ENCODE data around the gene SLIT3.
A peak's percentile ranks its signal among the peaks of the same experiment; 100 is the strongest.
"Not testable (repeated sequence)": the region's sequence is repeated elsewhere in the genome, so short reads cannot be mapped to it uniquely, and the experiment has no call there.

SLIT3 gene

GRCh38 chr5:169219351-169219750, 81.6 kb downstream of the SLIT3 start:
- no peak for DNase-seq (ENCODE audit: low spot score)

GRCh38 chr5:169218861-169219260, 82.1 kb downstream of the SLIT3 start:
- no peak for DNase-seq (ENCODE audit: low spot score)

- DNase-seq (ENCODE audit: low spot score) = peak; percentile 19
Observed at GRCh38 chr5:169218176-169218575, 82.8 kb downstream of the SLIT3 start.

- no peak for DNase-seq (ENCODE audit: low spot score)
Observed at GRCh38 chr5:169216866-169217265, 84.1 kb downstream of the SLIT3 start.

- no peak for DNase-seq (ENCODE audit: low spot score)
Observed at GRCh38 chr5:169213479-169213878, 87.5 kb downstream of the SLIT3 start.

- DNase-seq (ENCODE audit: low spot score) = not testable (repeated sequence)
Observed at GRCh38 chr5:169211761-169212160, 89.2 kb downstream of the SLIT3 start.

- DNase-seq (ENCODE audit: low spot score) = no peak
Observed at GRCh38 chr5:169204788-169205400, 96.0 kb downstream of the SLIT3 start.

- DNase-seq (ENCODE audit: low spot score) = no peak
Observed at GRCh38 chr5:169202969-169203368, 98.0 kb downstream of the SLIT3 start.

- DNase-seq (ENCODE audit: low spot score) = no peak
Observed at GRCh38 chr5:169201597-169201996, 99.3 kb downstream of the SLIT3 start.

- no peak for DNase-seq (ENCODE audit: low spot score)
Observed at GRCh38 chr5:169200125-169200778, 100.7 kb downstream of the SLIT3 start.

GRCh38 chr5:169197343-169197742, 103.6 kb downstream of the SLIT3 start:
- DNase-seq (ENCODE audit: low spot score) = peak; percentile 79

GRCh38 chr5:169196059-169196458, 104.9 kb downstream of the SLIT3 start:
- DNase-seq (ENCODE audit: low spot score) = no peak

- DNase-seq (ENCODE audit: low spot score) = no peak
Observed at GRCh38 chr5:169195601-169196000, 105.3 kb downstream of the SLIT3 start.

- no peak for DNase-seq (ENCODE audit: low spot score)
Observed at GRCh38 chr5:169192536-169192935, 108.4 kb downstream of the SLIT3 start.

- DNase-seq (ENCODE audit: low spot score) = peak; percentile 38
Observed at GRCh38 chr5:169190849-169191248, 110.1 kb downstream of the SLIT3 start.

- no peak for DNase-seq (ENCODE audit: low spot score)
Observed at GRCh38 chr5:169185626-169186025, 115.3 kb downstream of the SLIT3 start.

- DNase-seq (ENCODE audit: low spot score) = no peak
Observed at GRCh38 chr5:169183576-169183975, 117.4 kb downstream of the SLIT3 start.

- no peak for DNase-seq (ENCODE audit: low spot score)
Observed at GRCh38 chr5:169182797-169183196, 118.1 kb downstream of the SLIT3 start.

- no peak for DNase-seq (ENCODE audit: low spot score)
Observed at GRCh38 chr5:169181814-169182213, 119.1 kb downstream of the SLIT3 start.

- no peak for DNase-seq (ENCODE audit: low spot score)
Observed at GRCh38 chr5:169178754-169179153, 122.2 kb downstream of the SLIT3 start.

- no peak for DNase-seq (ENCODE audit: low spot score)
Observed at GRCh38 chr5:169178274-169178673, 122.7 kb downstream of the SLIT3 start.

GRCh38 chr5:169176709-169177694, 123.9 kb downstream of the SLIT3 start:
- no peak for DNase-seq (ENCODE audit: low spot score)

- no peak for DNase-seq (ENCODE audit: low spot score)
Observed at GRCh38 chr5:169175733-169176132, 125.2 kb downstream of the SLIT3 start.
